Gastrocnemius medialis (tissue), 4 donors: ENCODE measurements around the gene RRAGC.
"Not testable (repeated sequence)": the region's sequence is repeated elsewhere in the genome, so short reads cannot be mapped to it uniquely, and the experiment has no call there.

Source experiments
- POLR2A ChIP-seq, 2 donors: fragments of 450-650 bp; IDR thresholded peaks; one replicate each; pipeline ENCODE4 v1.6.1; 2017; ENCODE audit warnings: antibody characterized with exemption in 2 of 2, mild to moderate bottlenecking in 2 of 2, moderate library complexity in 2 of 2
- TF ChIP-seq, protein P1 (sequence below), 5 experiments: fragments of 450-650 bp in 3 of 5; fragments of 200-600 bp in 2 of 5; sonication (generic) in 2 of 5; IDR thresholded peaks in 4 of 5; conservative IDR thresholded peaks in 1 of 5; 1 replicate in 4 of 5; 2 replicates in 1 of 5; pipeline ENCODE4 v1.5.1; 2016 to 2019; ENCODE audit warnings: antibody characterized with exemption in 5 of 5, mild to moderate bottlenecking in 3 of 5, moderate library complexity in 3 of 5

- TF ChIP-seq, protein P1, sequence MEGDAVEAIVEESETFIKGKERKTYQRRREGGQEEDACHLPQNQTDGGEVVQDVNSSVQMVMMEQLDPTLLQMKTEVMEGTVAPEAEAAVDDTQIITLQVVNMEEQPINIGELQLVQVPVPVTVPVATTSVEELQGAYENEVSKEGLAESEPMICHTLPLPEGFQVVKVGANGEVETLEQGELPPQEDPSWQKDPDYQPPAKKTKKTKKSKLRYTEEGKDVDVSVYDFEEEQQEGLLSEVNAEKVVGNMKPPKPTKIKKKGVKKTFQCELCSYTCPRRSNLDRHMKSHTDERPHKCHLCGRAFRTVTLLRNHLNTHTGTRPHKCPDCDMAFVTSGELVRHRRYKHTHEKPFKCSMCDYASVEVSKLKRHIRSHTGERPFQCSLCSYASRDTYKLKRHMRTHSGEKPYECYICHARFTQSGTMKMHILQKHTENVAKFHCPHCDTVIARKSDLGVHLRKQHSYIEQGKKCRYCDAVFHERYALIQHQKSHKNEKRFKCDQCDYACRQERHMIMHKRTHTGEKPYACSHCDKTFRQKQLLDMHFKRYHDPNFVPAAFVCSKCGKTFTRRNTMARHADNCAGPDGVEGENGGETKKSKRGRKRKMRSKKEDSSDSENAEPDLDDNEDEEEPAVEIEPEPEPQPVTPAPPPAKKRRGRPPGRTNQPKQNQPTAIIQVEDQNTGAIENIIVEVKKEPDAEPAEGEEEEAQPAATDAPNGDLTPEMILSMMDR (IDR thresholded peaks at IDR 0.05 in 4 of 5, conservative IDR thresholded peaks at IDR 0.05 in 1 of 5): not testable (repeated sequence)
- not testable (repeated sequence) for TF ChIP-seq POLR2A (IDR thresholded peaks at IDR 0.05)
Measured at GRCh38 chr1:38811466-38811865, 48.1 kb downstream of the RRAGC start.
